NCI-H128 (cell line): ENCODE measurements around the gene LSM10.
A peak's percentile ranks its signal among the peaks of the same experiment; 100 is the strongest.

Experiments used
- DNase-seq: peaks from one replicate; lab custom pipeline; 2025; ENCODE audit not compliant: unreplicated experiment; lab: John Stamatoyannopoulos, UW

Gene LSM10

DNA sequence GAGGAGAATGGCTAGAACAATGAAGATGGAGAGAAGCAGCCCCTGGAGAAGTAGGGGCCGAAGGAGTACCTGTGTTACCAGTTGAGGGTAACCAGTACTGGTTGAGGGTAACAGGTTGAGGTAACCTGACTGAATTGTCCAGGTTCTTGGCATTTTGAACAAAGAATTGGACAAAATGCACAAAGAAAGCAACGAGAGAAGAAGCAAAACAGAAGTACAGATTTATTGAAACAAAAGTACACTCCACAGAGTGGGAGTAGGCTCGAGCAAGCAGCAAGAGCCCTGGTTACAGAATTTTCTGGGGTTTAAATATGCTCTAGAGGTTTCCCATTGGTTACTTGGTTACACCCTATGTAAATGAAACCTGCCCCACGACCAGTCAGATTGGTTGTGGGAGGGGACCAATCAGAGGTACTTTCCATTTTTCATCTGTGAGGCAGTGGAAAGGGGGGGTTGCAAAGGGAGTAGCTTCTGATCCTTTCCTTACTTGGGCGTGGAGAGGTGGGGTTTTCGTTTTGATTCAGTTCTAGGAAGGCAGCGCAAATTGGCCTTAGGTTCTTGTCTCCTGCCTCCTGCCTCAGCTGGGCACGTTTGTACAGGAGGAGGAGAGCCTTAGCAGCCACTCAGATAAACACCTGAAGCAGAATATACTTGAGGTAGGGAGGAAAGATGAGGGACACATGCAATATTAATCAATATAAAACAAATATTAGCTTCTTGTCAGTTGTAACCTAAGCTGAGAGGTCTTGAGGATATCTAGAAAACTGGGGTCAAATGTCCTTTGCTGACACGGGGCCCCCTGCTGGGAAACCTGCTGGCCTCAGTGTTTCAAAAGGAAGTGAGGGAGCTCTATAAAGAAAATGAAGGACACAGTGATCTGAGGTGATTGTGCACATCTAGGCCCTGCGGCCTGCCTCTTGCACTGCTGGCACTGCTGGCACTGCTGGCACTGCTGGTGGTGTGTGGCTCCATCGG is 14.3 kb upstream of the LSM10 start:
- DNase-seq: no peak

DNA sequence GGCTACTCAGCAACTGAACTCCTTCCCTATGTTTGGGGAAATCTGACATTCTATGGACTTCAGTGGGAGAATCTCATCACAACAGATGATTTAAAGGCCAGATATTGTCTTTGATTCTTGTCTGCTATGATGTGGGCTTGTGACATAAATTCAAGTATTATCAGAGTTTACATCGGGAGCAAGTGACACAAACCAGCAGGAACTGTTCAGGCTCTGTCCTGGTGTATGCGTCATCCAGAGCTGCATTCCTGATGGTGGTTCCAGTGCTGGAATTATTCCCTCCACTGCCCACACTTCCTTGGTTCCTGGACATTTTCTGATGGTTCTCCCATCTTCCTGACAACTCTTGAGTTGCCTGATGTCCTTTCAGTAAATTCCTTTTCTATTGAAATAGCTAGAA is 10.8 kb upstream of the LSM10 start:
- no peak for DNase-seq

DNA sequence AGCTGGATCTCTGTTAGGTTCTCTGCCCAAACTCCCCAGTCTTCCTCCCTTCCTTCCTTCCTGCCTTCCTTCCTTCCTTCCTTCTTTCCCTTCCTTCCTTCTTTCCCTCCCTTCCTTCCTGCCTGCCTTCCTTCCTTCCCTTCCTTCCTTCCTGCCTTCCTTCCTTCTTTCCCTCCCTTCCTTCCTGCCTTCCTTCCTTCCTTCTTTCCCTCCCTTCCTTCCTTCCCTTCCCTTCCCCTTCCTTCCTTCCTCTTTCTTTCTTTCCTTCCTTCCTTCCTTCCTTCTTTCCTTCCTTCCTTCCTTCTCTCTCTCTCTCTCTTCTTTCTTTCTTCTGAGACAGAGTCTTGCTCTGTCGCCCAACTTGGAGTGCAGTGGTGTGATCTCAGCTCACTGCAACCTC is 8.7 kb upstream of the LSM10 start:
- DNase-seq: no peak

DNA sequence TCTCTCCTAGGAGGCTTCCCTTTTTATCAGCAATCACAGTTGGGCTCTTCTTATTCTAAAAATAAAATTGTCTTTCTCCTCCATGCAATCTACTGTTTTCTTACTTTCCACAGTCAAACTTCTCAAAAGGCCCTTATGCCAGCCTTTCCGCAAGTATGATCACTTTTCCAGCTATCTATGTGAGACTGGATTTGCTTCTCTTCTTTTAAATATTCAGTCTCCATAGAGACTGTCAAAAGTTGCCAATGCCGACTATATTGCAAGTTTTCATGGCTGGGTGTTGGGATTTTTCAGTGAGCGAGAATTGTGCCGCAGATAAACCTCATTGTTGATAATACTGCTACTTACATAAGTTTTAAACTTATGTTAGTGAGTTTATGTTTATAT is 4.8 kb upstream of the LSM10 start:
- DNase-seq: no peak

DNA sequence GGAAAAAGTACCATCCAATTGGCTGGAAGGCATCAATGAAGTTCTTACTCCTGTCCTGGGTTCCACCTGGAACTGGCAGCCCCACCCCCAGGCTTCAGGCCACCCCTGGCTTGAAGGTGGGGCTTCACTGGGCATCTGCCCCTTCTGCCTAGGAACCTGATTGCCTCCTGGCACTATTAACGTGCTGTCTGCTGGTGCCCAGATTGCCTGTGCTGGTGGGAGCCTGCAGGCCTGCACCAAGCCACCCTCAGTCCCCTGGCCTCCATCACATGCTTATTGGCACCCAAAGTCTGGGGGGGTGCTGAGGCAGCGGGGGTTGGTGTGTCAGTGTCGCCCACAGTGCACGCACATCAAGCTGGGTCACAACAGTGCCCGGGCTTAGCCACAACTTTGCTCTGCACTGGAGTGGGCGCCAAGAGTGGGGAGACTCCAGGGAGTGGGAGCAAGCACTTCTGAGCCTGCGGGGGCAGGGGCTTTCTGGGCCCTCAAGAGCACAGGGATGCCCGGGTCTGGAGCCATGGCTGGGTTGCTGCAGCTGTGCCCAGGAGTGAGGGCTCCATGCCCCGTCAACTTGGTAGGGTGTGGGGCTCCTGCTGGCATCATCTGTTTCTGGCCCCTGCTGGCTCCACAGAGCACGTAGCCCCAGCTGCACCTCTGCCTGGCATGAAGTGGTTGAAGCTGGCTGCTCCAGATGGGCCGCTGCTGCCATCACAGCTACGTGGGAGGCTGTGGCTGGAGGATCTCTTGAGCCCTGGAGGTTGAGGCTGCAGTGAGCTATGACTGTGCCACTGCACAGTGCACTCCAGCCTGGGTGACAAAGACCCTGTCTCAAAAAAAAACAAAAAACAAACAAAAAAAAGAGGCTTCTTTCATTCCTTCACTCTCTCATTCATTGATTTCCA is 4.1 kb upstream of the LSM10 start:
- no peak for DNase-seq

DNA sequence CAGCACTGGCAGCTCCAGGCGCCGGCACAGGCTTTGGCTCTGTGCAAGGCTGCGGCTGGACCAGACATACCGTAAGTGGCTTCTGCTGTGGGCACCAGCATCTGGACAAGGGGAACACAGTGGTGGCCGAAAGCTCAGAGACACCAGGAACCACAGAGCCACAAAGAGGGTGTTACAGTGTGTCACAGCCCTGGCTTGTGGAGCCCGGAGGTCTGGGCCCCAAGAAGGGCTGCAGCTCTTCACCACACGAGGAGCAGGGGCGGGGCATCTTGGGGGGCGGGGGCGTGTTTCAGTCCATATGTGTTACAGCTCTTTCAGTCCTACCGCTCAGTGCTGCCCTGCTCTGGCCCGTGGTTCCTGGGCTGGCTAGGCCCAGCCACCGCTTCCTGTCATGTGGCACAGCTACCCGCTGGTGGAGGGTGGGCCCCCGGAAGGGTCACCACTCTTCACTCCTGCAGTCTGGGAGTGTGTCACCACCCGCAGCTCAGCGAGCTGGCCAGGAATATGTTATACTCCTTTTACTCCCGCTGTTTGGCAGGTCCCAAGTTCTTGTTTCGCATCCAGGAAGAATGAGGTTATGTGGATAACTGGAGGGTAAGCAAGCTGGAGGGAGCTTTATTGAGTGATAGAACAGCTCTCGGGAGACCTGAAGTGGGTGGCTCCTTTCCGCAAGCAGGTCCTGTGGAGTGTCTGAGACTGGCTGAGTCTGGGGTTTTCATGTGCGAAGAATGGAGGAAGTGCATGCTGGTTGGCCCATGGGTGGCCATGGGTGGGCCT is 3.3 kb upstream of the LSM10 start:
- DNase-seq: no peak

DNA sequence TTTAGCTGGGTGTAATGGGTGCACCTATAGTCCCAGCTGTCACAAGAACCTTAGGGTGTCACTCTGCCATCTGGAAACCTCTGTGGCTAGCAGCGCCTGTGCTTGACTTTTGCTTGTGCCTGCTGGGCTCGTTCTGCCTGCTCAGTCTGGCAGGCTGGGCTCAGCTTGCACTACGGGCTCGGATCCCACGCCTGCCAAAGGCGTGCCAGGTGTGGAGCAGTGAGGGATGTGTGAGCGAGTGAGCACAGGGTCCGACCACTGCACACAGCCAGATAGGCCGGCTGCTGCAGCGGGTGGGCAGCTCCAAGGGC is 2.8 kb upstream of the LSM10 start:
- DNase-seq: no peak

DNA sequence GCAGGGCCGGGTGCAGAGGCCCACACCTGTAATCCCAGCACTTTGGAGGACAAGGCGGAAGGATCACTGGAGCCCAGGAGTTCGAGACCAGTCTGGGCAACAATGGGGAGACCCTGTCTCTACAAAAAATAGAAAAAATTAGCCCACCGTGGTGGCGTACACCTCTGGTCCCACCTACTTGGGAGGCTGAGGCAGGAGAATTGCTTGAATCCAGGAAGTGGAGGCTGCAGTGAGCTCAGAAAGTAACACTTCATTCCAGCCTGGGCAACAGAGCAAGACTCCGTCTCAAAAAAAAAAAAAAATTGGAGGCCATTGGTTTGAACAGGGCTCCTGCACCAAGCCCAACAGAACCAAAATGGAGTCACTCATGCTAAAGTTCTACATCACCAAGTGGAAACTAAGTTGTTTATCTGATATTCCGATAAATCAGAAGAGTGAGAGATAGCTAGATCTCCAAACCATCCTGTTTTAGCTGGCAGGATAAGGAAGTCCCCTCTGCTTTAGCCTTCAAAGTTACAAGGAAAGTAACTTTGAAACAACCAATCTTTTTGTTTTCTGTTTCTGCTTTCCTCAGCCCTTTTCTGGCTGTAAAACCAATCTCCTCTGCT is 766 bp upstream of the LSM10 start:
- DNase-seq: no peak

DNA sequence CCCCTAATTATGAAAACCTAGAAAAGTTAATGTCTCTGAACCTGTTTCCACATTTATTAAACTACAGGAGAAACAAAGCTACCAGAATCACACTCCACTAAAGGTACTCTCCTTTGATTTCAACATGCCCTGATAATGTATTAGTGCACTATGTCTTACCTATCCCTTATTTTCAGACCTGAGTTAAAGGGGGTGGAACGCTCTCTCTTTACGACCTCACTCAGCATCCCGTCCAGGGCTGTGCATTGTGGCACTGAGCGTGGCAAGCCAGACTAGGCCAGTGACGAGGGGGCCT is 678 bp downstream of the LSM10 start:
- no peak for DNase-seq

DNA sequence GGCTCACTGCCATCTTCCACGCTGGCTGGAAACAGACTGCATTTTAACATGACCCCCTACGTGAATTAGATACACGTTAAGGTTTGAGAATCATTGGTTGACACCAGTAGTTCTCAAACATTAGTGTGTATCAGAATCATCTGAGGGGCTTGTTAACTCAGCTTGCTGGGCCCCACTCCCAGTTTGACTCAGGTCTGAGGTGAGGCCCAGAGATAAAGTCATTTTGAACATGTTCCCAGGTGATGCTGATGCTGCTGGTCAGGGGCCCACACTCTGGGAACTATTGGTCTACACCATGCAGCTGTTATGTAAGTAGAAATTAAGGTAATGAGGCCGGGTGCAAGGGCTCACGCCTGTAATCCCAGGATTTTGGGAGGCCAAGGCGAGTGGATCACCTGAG is 1.3 kb downstream of the LSM10 start:
- DNase-seq: no peak

DNA sequence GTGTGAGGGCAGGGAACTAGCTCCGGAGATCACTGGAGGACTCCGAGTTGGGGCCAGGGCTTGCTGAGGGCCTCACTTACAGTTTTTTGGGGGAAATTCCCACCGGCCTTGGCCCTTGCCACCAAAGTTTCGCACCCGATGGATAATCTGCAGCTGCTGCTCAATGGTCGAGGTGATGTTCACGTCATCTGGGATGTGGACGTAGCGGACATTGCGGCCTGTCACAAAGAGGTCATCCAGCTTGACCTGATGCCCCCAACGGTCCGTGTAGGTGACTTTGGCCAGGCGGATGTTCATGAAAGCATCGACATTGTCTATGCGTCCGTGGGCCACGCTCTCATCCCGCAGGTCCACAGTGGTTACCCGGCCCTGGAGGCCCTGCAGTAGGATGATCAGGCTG is 4.0 kb downstream of the LSM10 start:
- no peak for DNase-seq

DNA sequence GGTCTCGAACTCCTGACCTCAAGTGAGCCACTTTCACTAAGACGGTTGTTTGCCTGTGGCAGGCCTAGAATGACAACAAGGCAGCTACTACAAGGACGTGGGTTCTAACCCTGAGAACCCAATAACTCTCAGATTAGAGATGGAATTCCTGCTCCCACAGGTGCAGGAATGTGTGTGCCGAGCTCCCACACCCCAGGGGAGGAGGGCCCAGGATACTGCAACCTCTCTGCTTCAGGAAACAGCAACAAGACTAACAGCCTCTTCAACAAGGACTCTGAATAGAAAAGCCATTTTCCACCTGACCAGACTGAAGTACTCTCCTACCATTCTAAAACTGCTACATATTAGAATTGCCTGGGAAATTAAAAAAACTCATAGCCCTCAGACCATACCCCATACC is 4.9 kb downstream of the LSM10 start:
- no peak for DNase-seq

DNA sequence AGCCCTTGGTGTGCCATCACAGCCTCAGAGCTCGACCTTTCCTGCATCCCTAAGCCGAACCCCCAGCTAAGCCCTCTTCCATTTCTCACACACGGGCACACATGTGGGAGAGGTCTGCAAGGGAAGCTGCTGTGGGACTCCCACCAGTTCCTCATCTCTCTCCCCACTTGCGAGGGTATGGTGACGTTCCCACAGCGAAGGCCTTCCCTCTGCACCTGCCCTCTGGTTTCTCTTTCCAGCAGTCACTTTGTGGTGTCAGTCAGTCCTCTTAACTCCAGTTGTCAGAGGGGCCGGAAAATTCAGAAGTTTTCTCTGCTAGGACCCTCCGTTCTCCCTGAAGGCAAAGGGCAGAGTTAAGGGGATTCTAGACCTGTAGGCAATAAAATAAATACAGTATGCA is 6.4 kb downstream of the LSM10 start:
- DNase-seq: no peak

DNA sequence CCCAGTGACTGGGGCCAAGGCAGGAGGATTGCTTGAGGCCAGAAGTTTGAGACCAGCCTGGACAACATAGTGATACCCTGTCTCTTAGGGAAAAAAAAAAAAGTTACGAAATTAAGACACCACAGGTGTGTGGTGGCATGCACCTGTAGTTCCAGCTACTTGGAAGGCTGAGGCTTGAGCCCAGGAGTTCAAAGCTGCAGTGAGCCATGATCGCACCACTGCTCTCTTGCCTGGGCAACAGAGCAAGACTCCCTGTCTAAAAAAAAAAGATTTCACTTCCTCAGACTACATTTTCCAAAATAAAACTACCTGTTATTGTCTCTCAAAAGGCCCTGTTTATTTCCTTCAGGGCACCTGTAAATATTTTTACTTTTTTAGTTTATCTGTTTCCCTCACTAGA is 7.3 kb downstream of the LSM10 start:
- no peak for DNase-seq

DNA sequence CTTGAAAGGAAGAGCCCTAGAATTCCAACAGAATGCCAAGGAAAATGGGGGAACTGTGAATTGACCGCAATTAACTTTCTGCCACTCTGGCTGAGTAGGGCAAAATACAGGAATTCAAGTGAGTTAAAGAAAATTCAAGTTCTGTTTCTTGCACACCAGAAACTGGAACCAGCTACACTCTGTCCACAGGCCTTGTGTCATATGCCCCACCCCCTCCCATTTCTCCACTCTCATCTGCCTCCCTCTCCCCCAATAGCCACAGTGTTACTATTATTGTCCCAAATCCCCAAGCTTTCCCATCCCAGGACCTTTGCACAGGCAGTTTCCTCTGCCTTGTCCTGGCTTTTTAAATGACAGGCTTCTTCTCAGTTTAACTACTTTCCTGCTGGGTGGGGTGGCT is 7.7 kb downstream of the LSM10 start:
- no peak for DNase-seq

DNA sequence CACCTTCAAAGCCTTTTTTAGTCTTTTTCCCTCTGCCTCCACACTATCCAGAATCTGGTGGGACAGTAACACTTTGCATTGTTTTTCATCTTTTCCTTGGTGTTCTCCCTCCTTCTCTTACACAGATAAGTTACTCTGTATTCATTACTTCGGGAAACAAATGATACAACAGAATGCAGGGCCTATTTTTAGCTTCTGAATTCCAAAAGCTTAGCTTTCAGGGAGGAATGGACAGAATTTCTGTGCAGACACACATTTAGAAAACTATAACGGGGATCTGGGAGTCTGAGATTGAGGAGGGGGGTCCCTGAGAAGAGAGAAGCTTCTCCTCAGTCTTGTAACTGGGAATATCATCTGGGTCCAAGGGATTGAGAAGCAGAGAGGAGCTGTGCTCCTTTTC is 8.4 kb downstream of the LSM10 start:
- DNase-seq: no peak

DNA sequence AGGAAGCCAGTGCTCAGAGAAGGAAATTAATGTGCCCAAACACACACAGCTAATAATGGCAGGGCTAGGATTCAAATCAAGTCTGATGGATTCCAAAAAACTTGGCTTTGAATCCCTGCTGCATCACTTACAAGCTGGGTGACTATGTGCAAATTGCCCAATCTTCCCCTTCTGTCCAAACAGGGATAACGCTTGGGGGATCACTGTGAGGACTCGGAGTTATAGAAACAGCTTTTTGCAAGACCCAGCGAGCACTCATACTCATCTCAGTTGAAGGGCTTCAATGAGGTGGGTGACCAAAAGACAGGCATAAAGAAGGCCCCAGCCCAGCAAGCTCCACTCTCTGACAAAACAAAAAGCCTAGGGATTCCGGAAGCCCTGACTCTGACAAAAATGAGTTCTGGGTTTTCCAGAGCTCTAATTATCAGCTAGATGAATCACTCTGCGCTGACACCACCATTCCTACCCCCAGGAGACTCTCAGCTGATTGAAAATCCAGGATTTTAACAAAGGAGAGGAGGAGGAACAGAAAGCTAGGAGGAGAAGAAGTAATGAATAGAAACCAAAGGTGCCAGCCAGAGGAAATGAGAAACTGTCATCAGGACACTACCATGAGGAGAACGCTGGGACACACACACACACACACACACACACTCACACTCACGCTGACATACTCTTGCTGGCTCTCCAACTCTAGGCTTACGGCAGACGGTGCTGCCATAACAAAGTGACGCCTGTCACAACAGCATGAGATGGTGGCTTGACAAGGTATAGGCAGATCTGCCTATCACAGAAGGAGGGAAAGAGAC is 10.4 kb downstream of the LSM10 start:
- no peak for DNase-seq

DNA sequence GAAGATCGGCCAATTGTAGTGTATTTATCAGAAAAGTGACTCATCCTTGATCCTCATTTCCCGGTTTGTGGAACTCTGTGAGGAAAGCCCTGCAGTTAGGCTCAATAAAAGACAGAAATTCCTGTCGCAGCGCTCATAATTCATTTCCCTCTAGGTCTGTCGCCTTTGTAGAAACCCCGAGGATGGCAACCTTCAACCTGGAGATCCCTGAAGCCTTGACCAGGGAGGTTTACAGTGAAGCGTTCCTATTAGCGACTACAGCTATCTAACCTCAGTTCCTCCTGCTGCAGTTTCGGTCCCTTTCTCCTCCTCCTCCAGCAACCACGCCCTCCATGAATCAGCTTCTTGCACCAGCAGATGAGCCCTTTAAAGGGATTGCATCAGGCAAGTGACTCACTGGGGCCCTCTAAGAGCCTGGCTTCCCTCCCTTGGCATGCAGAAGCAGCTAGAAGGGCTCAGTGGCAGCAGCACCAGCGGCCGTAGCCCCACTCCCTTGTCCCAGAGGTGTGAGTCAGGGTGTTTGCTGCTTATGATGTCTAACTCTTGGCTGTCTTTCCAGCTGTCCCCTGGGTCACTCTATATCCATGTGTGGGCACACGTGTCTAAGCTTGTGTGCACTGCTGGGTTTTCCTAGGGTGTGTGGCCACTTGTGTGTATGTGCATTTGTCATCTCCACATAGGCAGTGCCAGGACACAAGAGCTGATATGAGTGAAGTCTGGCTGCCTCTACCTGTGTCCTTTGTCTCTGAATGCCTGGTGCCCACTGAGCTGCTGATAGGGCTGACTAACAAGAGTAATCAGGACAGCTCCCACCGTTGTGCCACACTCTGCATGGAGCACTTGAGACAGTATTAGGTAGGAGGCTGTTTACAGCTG is 11.2 kb downstream of the LSM10 start:
- peak; percentile 42 for DNase-seq
